DMS 273 (cell line): ENCODE results near the gene NR2F6.
A peak's percentile ranks its signal among the peaks of the same experiment; 100 is the strongest.
"Not testable (repeated sequence)": the region's sequence is repeated elsewhere in the genome, so short reads cannot be mapped to it uniquely, and the experiment has no call there.

Source experiments
- DNase-seq: peaks from one replicate; lab custom pipeline; 2025; ENCODE audit not compliant: unreplicated experiment; lab: John Stamatoyannopoulos, UW

The NR2F6 gene

DNA sequence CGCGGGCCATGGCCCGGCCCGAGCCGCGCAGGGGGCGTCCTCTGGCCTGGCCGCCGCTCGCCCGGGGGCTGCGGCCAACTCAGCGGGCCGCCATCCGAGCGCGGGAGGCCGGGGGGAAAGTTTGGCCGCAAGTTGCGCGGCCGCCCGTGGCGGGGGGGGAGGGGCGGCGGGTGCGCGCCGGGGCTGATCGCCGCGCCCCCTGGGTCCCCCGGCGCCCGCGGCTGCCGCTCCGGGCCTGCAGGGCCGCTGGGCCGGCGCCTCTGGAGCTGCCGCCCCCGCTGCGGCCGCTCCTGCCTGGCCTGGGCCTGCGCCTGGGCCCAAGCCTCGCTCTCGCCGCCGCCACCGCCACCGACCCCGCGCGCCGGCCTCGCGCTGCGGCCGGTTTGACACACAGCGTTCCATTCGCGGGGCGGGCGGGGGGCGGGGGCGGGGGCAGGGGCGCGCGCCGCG is at the start of gene NR2F6:
TSS of gene NR2F6 (minus strand) at position 385 of the 450 bp plus-strand sequence. CDS start 699 bp downstream, outside the sequence.
- no peak for DNase-seq

DNA sequence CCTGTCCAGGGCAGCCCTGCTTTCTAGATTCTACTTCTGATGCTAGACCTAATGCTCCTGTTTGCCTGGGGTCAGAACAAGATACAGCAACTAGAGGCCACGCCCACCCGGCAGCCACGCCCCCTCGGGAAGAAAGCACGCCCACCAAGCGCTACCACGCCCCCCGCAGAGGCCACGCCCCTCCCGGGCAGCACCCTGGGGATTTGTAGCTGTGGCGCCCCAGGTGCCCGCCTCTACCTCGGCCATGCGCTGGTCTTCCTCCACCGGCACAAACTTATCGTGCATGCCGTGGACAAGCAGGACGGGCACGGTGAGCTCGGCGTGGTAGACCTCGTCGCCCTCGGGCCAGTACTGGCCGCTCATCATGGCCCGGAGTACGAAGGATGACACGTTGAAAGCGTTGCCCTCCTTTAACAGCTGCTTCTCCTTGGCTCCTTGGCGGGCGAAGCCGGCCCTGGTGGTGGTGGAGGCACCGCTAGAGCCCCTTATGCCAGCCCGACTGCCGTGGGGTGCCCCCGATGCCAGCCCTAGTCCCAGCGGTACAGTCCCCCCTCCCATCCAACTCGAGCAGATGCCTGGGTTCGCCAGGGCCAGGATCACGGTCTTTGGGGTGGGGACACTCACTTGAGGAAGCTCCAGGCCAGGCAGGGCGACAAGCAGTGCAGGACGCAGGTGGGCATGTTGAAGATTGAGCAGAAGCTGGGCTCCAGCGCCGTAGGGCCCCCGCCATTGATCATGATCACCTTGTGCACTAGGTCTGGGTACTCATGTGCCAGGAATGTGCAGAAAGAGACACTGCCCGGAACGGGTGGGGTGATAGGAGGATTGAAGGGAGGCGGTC is 48.6 kb upstream of the NR2F6 start:
- DNase-seq = no peak

DNA sequence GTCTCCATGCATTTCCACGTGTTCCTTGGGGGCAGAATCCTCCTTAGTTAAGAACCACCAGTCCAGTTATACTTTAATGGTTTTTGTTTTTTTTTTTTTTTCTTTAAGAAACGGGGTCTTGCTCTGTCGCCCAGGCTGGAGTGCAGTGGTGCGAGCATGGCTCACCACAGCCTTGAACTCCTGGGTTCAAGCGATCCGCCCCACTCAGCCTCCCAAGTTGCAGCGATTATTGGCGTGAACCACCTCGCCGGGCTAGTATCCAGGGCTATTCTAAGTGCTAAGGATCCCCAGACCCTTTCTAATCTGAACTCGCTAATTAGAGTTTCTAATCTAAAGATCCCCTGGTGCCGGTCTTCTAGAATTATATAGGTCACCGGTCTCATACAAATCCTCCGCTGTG is 47.9 kb upstream of the NR2F6 start:
- DNase-seq = no peak

DNA sequence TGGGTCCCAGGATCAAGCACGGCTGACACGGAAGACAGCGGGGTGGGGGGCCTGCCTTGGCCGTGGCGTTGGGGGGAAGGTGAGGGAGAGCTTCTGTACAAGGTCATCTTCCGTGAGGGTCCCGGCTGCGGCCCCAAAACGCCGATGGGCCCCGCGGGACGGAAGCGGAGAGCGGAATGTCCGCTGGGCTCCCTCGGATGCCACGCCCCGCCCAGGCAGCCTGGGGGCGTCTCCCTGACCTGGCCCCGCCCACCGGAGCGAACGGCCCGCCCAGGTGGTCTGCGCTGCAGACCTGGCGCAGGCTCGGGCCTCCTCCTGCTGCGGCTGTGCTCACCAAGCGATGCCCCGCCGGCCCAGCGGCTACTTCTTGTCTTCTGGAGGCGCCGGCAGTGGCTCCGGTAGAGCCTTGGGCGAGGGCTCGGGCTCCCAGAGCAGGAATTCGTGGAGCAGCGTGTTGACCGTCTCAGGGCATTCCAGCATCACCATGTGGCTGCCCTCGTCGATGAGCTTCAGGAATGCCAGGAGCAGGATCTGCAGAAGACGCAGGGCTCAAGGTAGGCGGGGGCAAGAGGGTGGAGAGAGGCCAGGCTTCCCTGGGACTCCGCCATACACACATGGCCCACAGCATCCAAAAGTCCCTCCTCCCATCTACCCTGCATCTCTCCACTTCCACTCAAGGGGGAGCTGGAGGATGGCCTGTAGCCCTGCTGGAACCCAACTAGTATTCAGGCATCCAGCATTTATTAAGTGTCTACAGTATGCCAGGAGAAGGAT is 46.8 kb upstream of the NR2F6 start:
- DNase-seq = peak; percentile 80

DNA sequence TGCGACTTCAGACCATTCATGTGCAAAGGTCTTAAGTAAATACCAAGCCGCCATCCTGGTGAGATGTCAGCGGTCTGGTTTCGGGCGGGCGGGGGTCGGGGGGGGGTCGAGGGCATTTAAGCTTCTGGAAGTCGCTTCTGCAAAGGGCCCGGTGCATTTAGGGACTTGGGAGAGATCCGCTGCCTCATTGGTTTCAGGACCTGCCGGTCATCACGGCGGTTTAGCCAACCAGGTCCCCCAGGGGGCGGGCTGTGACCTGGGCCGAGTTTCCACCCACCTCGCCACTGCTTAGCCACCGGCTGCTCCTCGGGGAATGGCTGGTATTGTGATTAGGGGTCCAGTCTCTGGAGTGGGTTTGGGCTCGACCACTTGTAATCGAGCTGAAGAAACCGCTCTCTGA is 43.8 kb upstream of the NR2F6 start:
- DNase-seq = peak; percentile 64

DNA sequence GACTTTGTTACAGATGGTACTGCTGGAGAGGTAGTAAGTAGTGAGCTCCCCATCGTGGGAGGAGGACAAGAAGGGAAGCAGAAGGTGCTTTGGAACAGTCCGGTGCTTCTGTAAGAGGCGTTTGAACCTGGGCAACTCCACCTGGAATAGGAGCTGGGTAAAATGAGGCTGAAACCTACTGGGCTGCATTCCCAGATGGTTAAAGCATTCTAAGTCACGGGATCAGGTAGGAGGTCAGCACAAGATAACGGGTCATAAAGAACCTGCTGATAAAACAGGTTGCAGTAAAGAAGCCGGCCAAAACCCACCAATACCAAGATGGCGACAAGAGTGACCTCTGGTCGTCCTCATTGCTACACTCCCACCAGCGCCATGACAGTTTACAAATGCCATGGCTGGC is 41.0 kb upstream of the NR2F6 start:
- no peak for DNase-seq

DNA sequence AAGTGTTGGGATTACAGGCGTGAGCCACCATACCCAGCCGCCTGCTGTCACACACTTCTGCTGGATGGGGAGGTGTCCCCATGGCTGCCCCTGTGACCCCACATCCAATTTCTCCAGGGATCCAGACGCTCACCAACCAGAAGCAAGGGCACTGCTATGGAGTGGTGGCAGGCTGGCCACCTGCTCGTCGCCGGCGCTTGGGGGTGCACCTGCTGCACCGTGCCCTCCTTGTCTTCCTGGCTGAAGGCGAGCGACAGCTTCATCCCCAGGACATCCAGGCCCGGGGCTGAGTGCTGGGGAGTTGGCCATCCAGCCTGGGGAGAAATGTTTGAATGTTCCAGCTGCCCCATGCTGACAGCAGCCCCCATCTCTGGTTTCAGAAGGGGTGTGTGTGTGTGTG is 40.5 kb upstream of the NR2F6 start:
- no peak for DNase-seq

DNA sequence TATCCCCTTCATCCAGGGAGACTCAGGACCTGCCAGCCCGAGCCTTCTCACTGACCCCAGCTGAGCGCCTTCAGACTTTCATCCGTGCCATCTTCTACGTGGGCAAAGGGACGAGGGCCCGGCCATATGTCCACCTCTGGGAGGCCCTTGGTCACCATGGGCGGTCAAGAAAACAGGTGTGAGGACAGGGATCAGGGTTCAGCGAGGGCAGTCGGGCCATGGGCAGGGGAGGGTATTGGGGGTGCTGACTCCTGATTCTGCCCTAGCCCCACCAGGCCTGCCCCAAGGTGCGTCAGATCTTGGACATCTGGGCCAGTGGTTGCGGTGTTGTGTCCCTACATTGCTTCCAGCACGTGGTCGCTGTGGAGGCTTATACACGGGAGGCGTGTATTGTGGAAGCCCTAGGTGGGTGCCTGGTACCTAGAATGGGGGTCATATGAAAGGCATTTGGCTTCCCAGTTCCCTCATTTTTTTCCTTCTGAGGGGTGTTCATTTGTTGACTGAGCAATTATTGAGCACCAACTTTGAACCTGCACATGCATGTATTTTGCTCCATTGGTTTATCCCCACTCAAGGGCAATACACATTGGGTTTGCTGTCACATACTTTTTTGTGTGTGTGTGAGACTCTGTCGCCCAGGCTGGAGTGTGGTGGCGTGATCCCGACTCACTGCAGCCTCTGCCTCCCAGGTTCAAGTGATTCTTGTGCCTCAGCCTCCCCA is 39.9 kb upstream of the NR2F6 start:
- no peak for DNase-seq

DNA sequence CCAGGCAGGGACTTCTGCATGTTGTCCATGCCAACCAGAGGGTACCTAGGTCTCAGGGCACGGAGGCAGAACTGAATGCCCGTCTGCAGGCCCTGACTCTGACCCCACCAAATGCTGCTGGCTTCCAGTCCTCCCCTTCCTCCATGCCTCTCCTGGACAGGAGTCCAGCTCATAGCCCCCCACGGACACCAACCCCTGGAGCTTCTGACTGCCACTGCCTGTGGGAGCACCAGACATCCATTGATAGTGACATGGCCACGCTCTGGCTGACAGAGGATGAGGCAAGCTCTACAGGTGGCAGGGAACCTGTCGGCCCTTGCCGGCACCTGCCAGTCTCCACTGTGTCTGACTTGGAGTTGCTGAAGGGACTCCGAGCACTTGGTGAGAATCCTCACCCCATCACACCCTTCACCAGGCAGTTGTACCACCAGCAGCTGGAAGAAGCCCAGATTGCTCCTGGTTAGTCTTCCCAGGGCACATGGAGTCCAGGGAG is 37.8 kb upstream of the NR2F6 start:
- DNase-seq = no peak

DNA sequence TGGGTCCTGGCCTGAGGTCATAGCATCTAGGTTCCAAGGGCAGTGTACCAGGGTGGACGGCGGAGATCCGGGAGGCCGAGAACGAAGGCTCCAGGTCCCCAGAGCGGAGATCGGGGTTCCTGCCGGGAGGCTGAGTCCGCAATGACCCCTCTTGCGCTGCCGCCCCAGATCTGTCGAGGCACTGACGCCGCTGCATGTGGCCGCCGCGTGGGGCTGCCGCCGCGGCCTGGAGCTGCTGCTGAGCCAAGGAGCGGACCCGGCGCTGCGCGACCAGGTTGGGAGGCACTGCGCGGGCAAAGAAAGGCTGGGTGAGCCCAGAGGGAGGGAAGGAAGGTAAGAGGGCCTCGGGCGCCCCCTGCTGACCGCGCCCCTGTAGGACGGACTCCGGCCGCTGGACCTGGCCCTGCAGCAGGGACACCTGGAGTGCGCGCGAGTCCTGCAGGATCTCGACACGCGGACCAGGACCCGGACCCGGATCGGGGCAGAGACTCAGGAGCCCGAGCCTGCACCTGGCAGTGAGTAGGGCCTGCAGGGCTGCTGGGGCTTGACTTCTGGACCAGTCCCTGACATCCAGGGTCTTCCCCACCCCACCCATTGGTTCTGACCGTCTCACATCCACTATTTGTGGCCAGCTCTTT is 36.9 kb upstream of the NR2F6 start:
- DNase-seq = peak; percentile 95

DNA sequence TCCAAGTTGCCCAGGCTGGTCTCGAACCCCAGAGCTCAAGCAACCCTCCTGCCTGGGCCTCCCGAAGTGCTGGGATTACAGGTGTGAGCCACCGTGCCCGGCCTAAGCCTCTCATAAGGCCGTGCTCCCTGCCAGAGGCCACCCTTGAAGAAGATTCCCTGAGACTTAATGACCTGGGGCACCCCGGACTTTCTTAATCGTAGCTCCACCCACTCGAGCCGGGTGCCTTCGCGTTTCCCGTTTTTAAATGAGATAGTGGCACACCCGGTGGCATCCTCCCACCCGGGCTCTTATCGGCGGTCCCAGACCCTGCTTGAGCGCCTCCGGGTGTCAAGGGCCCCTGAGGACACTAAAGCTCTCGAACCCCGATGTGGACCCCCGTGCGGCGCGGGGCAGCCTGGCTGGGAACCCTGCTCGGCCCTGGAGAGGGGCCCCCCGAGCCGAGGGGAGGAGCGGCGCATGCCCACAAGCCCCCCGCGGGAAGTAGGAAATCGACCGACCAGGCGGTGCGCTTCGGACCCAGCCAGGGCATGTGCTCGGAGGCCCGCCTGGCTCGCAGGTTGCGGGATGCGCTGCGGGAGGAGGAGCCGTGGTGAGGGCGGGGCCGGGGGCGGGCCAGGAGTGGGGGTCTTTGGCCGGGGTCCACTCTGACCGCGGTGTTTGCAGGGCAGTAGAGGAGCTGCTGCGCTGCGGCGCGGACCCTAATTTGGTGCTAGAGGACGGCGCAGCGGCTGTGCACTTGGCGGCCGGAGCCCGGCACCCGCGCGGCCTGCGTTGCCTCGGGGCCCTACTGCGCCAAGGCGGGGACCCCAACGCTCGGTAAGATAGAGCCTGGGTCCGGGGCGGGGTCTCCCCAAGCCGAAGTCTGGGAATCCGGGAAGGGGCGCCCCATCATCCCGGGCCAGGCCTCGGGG is 35.9 kb upstream of the NR2F6 start, which contains the start of gene ANKLE1:
TSS of gene ANKLE1 (plus strand) at position 511 of the 914 bp plus-strand sequence. CDS start at position 531, 20 bp downstream.
- peak; percentile 77 for DNase-seq

DNA sequence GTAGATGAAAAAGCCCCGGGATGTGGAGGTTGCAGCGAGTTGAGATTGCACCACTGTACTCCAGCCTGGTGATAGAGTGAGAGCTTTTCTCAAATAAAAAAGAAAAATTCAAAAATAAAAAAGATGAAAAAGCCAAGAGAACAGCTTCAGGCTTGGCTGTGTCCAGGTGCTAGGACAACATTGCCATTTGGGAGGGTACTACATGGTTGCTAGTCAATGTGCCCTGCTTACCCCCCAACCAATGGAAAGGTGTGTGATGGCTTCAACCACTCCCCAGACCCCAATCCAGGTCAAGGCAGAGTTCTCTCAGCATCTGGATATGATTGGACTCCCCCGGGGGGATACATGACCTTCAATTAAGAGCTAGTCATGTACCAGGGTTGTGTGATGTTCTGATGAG is 33.7 kb upstream of the NR2F6 start:
- DNase-seq = no peak

DNA sequence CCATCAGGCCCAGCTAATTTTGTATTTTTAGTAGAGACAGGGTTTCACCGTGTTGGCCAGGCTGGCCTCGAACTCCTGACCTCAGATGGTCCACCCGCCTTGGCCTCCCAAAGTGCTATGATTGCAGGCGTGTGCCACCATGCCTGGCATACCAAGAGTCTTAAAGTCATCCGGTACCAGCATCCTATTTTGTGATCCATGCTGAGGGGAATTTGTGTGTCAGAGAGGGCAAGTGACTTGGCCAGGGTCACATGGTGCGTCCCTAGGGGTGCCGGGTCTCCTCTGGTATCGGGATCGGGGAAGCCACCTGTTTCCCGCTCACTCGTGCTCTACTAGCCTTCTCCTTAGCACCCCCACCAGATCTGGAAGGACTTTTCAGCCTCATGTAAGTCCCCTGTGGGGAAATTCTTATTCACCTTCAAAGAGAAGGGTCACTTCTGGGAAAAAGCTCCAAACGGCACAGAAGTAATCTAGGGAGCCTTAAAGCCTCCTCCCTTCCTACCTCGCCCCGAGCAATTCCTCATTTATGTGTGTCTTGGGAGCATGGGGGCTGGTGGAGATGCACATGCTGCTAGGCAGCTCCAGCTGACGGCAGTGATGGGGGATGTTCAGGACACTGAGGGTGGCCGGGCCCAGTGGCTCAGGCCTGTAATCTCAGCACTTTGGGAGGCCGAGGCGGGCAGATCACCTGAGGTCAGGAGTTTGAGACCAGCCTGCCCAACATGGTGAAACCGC is 29.9 kb upstream of the NR2F6 start:
- DNase-seq = no peak

DNA sequence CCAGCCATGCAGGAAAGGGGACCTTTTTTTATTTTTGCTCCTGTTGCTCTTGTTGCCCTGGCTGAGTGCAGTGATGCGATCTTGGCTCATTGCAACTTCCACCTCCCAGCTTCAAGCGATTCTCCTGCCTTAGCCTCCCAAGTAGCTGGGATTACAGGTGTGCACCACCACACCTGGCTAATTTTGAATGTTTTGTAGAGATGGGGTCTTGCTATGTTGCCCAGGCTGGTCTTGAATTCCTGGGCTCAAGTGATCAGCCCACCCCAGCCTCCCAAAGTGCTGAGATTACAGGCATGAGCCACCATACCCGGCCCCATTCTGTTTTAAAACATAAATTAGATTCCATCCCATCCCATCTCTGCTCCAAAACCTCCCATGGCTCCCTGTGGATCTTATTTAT is 29.2 kb upstream of the NR2F6 start:
- DNase-seq = not testable (repeated sequence)

DNA sequence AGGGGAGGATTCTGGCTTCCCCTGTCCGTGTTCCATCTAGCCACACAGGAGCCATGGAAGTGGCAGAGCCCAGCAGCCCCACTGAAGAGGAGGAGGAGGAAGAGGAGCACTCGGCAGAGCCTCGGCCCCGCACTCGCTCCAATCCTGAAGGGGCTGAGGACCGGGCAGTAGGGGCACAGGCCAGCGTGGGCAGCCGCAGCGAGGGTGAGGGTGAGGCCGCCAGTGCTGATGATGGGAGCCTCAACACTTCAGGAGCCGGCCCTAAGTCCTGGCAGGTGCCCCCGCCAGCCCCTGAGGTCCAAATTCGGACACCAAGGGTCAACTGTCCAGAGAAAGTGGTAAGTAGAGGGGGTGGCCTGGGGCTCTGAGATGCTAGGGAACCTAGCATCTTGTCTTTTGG is 23.0 kb upstream of the NR2F6 start:
- DNase-seq = no peak

DNA sequence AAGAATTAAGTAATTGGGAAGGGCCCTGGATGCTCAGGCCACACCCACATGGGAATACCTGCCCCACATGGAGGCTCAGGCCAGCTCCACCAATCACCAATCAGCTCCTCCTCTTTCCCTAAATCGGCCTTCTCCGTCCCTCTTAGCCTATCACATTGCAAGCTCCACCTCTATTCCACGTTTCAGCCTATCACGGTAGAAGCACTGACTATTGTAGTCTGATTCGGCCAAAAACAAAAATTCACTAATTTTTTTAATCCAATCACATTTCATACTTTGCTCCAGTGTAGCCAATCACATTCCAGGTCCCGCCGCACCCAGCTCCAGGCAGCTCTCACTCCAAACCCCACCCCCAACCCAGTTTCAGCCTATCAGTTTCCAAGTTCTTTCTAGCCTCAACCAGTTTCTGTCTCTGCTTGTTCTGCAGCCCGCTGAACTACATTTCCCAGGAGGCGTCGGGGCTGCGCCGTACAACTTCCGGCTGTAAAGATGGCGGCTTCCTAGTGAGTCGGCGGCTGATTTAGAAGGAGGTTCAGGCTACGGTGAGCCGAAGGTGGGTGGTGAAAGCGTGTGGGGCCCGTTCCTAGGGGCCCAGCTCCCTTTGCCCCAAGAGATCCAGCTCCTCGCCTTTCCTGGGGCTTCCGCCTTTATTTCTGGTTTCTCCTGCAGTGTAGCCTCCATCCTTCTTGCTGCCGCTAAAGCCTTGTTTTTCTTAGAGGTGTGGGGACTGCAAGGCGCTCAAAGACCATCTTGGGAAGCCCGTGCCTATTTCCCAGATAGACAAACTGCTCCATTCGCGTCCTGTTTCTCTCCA is 21.5 kb upstream of the NR2F6 start, which contains the start of gene BABAM1:
TSS of gene BABAM1 (plus strand) at position 469 of the 814 bp plus-strand sequence. CDS start 1,364 bp downstream, outside the sequence.
- DNase-seq = peak; percentile 99

DNA sequence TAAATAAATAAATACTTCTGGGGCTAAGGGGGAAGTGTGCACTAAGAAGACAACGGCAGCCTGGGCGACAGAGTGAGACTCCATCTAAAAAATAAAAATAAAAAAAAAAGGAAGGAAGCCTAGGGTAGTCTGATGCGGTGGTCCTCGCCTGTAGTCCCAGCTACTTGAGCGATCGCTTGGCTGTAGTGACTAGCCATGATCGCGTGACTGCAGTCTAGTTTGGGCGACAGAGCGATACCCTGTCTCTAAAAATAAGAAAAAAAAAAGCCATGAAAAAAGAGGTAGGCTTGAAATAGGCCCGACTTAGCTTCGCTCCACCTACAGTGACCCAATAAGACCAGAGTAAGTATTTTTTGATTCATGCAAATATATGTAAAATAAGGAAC is 20.9 kb upstream of the NR2F6 start:
- DNase-seq = no peak

DNA sequence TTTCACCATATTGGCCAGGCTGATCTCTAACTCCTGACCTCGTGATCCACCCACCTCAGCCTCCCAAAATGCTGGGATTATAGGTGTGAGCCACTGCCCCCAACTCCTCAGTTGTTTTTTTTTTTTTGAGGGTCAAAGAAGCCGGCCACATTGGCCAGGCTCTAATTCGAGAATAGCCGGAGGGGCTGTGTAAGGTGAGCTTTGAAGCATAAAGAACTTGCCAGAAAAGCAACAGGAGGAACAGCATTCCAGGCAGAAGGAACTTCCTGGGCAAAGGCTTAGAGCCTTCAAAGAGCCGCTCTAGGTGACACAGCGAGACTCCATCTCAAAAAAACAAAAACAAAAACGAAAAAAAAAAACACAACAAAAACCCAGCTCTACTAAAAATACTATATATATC is 20.3 kb upstream of the NR2F6 start:
- no peak for DNase-seq
